Mucosa of descending colon (tissue), 3 donors: ENCODE results near the gene KRT20. TPM values are rescaled to one million over a fixed set of nuclear protein-coding genes. Genes with fewer than 3 reads are reported as not detected.

ENCODE experiments used
- ATAC-seq: fragments of 200-7000 bp; cut with Tn5 transposase; one replicate; pipeline ENCODE4 v1.9.1; 2020; ENCODE audit warnings: mild to moderate bottlenecking, moderate library complexity
- DNase-seq, 3 donors: peaks; one replicate each; pipeline ENCODE4 v3.0.0-alpha.2; 2020
- H3K36me3 ChIP-seq: fragments of 200-600 bp; one replicate; pipeline ENCODE4 v1.8.0; 2021; ENCODE audit warnings: low read depth, mild to moderate bottlenecking
- H3K4me1 ChIP-seq: fragments of 200-600 bp; one replicate; pipeline ENCODE4 v1.8.0; 2021; ENCODE audit warnings: low read depth, mild to moderate bottlenecking
- H3K4me3 ChIP-seq: fragments of 200-600 bp; one replicate; pipeline ENCODE4 v1.8.0; 2021; ENCODE audit warnings: mild to moderate bottlenecking
- H3K9me3 ChIP-seq: fragments of 200-600 bp; one replicate; pipeline ENCODE4 v1.8.0; 2021; ENCODE audit warnings: mild to moderate bottlenecking
- CTCF ChIP-seq: fragments of 200-600 bp; IDR thresholded peaks from one replicate; pipeline ENCODE4 v1.8.0; 2022; ENCODE audit warnings: antibody characterized with exemption, mild to moderate bottlenecking
- intact Hi-C, 2 donors: fragments of 100-400 bp; cut with DNase I in 1 of 2; cut with micrococcal nuclease in 1 of 2; formaldehyde crosslinking; loops; one replicate each; pipeline versions ENCODE4 v1.11.0 to v1.11.1; 2022; cut with DNase I, micrococcal nuclease
- total RNA-seq, 3 donors: library from RNA; stranded (reverse); fragmentation: NEBNext Ultra II Directional in 2 of 3; extraction: Animal tissue kit (Norgen Biotek cat#: 25700) in 2 of 3; gene quantifications; one replicate each; pipeline versions ENCODE4 v1.2.1 to v1.2.4, GENCODE V29; 2021 to 2023
- donor health status: DM: no; HTN: no; CAD: no; lungs with moderate emphysema.
- donor health status: DM: no; HTN: no; CAD: no.
- donor health status: DM: no; HTN: yes; CAD: no.

KRT20 gene
- total RNA-seq, 3 donors from 2014 or later = 553 to 1,810 (median 1,312) TPM

DNA sequence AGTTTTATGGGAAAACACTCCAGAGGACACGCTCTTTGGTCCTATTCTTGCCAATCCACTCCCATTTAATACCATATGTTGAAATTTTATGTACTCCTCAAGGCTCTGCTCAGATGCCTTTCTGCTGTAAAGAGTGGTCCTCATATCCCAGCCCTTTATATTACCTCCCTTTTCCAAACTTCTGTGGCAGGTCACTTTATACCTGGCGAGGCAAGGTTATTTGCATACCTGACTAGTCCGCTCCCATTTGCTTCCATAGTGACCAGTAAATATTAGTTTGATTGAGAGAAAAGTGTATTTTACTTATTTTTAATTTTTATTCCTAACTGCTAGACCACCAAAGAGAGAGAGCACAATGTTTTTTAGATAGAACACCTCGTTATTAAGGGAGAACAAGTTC, 35.3 kb downstream of the KRT20 start:
- Histone ChIP-seq H3K9me3 (no peaks in the 10 kb centered on the region), H3K4me1 (no peaks in the 10 kb centered on the region), H3K36me3 (no peaks in the 10 kb centered on the region), H3K4me3 (no peak overlapping the region)
- no peak for TF ChIP-seq CTCF
- DNase-seq (no peak), ATAC-seq (no peak)
- intact Hi-C loops = no loop called here

GRCh38 chr17:40848583-40849235, 36.3 kb downstream of the KRT20 start:
- intact Hi-C loops = no loop called here
- DNase-seq = no peak

DNA sequence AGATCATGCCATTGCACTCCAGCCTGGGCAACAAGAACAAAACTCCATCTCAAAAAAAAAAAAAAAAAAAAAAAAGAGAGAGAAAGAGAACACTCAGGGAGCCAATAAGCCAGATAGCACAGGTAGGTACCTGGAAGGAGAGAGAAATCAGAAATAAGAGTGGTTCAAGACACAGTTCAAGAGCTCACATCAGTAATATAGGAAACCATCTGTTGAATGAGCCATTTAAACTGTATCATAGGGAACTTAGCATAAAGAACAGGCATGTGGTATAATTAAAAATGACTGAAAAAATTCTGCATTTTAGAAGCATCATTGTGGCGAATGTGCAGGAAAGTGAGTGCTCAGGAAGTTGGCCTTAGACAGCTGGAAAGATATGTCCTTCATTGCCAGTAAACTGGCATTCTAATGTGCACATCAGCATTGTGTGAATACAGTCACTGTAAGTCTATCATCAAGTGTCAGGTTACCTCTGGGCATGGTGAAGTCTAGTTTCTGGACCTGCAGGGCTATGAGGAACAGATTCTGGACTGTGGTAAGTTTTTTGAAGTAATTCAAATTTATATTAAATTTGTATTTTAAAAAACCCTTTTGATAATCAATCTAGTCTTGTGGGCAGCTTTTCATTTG, 38.4 kb downstream of the KRT20 start:
- no peak for ATAC-seq
- no peak for TF ChIP-seq CTCF
- intact Hi-C loops = no loop called here

More at GRCh38 chr17:40848583-40849235, 36.3 kb downstream of the KRT20 start:
- Histone ChIP-seq H3K4me1 (no peaks in the 10 kb centered on the region), H3K4me3 (no peak overlapping the region), H3K9me3 (no peaks in the 10 kb centered on the region), H3K36me3 (no peaks in the 10 kb centered on the region)
- TF ChIP-seq CTCF = no peak
- no peak for ATAC-seq

GRCh38 chr17:40844671-40845107, 40.4 kb downstream of the KRT20 start:
- intact Hi-C loops = no loop called here
- no peak for DNase-seq
- H3K36me3 ChIP-seq = no peaks in the 10 kb centered on the region
- H3K4me1 ChIP-seq = no peaks in the 10 kb centered on the region
- no peaks in the 10 kb centered on the region for H3K9me3 ChIP-seq
- TF ChIP-seq CTCF = no peak
- ATAC-seq = no peak
- H3K4me3 ChIP-seq = no peak overlapping the region

More for the DNA sequence above, 38.4 kb downstream of the KRT20 start:
- Histone ChIP-seq H3K36me3 (no peaks in the 10 kb centered on the region), H3K4me3 (no peak overlapping the region), H3K4me1 (no peaks in the 10 kb centered on the region), H3K9me3 (no peaks in the 10 kb centered on the region)
- no peak for DNase-seq

DNA sequence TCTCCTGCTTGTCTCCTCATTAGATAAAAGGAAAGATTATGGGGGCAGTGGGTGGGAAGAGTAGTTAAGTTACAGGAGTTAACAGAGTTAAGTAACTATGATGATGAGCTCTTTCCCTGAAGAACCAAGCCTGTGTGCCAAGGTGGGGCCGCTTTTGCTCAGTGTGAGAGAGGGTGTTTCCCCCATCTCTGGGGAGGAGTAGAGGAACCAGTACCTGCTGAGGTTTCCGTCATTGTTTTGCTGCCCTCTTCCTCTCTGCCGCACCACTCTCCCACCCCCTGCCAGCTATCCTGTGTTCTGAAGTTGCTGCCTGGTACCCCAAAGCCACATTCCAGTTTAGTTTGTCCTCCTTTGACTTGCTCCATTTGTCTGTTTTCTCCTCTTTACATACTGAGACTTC, 41.8 kb downstream of the KRT20 start:
- H3K4me1 ChIP-seq = no peaks in the 10 kb centered on the region
- intact Hi-C loops = no loop called here
- no peak for TF ChIP-seq CTCF

More for the DNA sequence above, 41.8 kb downstream of the KRT20 start:
- no peak for ATAC-seq
- Histone ChIP-seq H3K4me3 (no peak overlapping the region), H3K9me3 (no peaks in the 10 kb centered on the region), H3K36me3 (no peaks in the 10 kb centered on the region)
- no peak for DNase-seq
